H9 (cell line): ENCODE measurements around the gene DHPS. TPM values are rescaled to one million over a fixed set of nuclear protein-coding genes. Genes with fewer than 3 reads are reported as not detected.

Source experiments
- DNase-seq: peaks from one replicate; pipeline ENCODE4 v3.0.0-alpha.2; 2017
- H2AFZ ChIP-seq: one replicate; pipeline ENCODE4 v1.6.1; 2013; ENCODE audit warnings: mild to moderate bottlenecking, low read length, control low read depth, moderate library complexity
- H2AK5ac ChIP-seq: 2 replicates; pipeline ENCODE4 v1.6.1; 2013; ENCODE audit warnings: low read length, control low read depth, mixed read lengths; ENCODE audit not compliant: insufficient read length
- H2BK120ac ChIP-seq: one replicate; pipeline ENCODE4 v1.6.1; 2013; ENCODE audit warnings: low read depth, mild to moderate bottlenecking, low read length, control low read depth, inconsistent platforms; ENCODE audit not compliant: poor library complexity, severe bottlenecking
- H2BK12ac ChIP-seq: 2 replicates; pipeline ENCODE4 v1.6.1; 2013; ENCODE audit warnings: low read length, control low read depth, mixed read lengths, low read depth; ENCODE audit not compliant: insufficient read length
- H2BK15ac ChIP-seq: 2 replicates; pipeline ENCODE4 v1.6.1; 2013; ENCODE audit warnings: low read depth, low read length, control low read depth
- H2BK20ac ChIP-seq: one replicate; pipeline ENCODE4 v1.6.1; 2013; ENCODE audit warnings: low read depth, mild to moderate bottlenecking, low read length, control low read depth, inconsistent platforms; ENCODE audit not compliant: poor library complexity, severe bottlenecking
- H2BK5ac ChIP-seq: 2 replicates; pipeline ENCODE4 v1.6.1; 2013; ENCODE audit warnings: low read length, control low read depth, mixed read lengths; ENCODE audit not compliant: insufficient read length
- H3K14ac ChIP-seq: 2 replicates; pipeline ENCODE4 v1.6.1; 2013; ENCODE audit warnings: low read length, control low read depth; ENCODE audit not compliant: insufficient read depth
- H3K18ac ChIP-seq: 2 replicates; pipeline ENCODE4 v1.6.1; 2013; ENCODE audit warnings: low read depth, mild to moderate bottlenecking, mixed read lengths, low read length, control low read depth; ENCODE audit not compliant: insufficient read length
- H3K23ac ChIP-seq: 2 replicates; pipeline ENCODE4 v1.6.1; 2013; ENCODE audit warnings: low read length, control low read depth, mixed read lengths, low read depth; ENCODE audit not compliant: insufficient read length
- H3K23me2 ChIP-seq: 2 replicates; pipeline ENCODE4 v1.6.1; 2013; ENCODE audit warnings: low read depth, mild to moderate bottlenecking, mixed read lengths, low read length, control low read depth; ENCODE audit not compliant: insufficient read length, poor library complexity, severe bottlenecking
- H3K27ac ChIP-seq: 2 replicates; pipeline ENCODE4 v1.5.1; 2013; ENCODE audit warnings: low read length, control low read depth, mixed read lengths, low read depth; ENCODE audit not compliant: insufficient read length
- H3K27me3 ChIP-seq: 2 replicates; pipeline ENCODE4 v1.6.1; 2013; ENCODE audit warnings: low read length, control low read depth, inconsistent platforms; ENCODE audit not compliant: insufficient read depth
- H3K4ac ChIP-seq: 2 replicates; pipeline ENCODE4 v1.6.1; 2013; ENCODE audit warnings: low read depth, mild to moderate bottlenecking, control low read depth, inconsistent platforms, low read length, moderate library complexity
- H3K4me1 ChIP-seq: 2 replicates; pipeline ENCODE4 v1.6.1; 2013; ENCODE audit warnings: low read length, control low read depth, inconsistent platforms; ENCODE audit not compliant: insufficient read depth
- H3K4me2 ChIP-seq: 2 replicates; pipeline ENCODE4 v1.6.1; 2013; ENCODE audit warnings: low read length, control low read depth, mixed read lengths; ENCODE audit not compliant: insufficient read length, insufficient read depth
- H3K56ac ChIP-seq: 2 replicates; pipeline ENCODE4 v1.6.1; 2013; ENCODE audit warnings: low read depth, mild to moderate bottlenecking, mixed read lengths, low read length, control low read depth; ENCODE audit not compliant: insufficient read length
- H3K79me1 ChIP-seq: 2 replicates; pipeline ENCODE4 v1.6.1; 2013; ENCODE audit warnings: low read depth, mild to moderate bottlenecking, moderate library complexity, low read length, control low read depth, inconsistent platforms; ENCODE audit not compliant: insufficient read depth, poor library complexity, severe bottlenecking
- H3K79me2 ChIP-seq: 2 replicates; pipeline ENCODE4 v1.6.1; 2013; ENCODE audit warnings: low read length, control low read depth, inconsistent platforms; ENCODE audit not compliant: insufficient read depth
- H3K9ac ChIP-seq: 2 replicates; pipeline ENCODE4 v1.6.1; 2013; ENCODE audit warnings: low read length, control low read depth, mixed read lengths; ENCODE audit not compliant: insufficient read length; ENCODE audit errors: extremely low read depth
- H3K9me3 ChIP-seq: one replicate; pipeline ENCODE4 v1.6.1; 2013; ENCODE audit warnings: low read depth, low read length, inconsistent platforms; ENCODE audit not compliant: control insufficient read depth
- H3T11ph ChIP-seq: one replicate; pipeline ENCODE4 v1.6.1; 2013; ENCODE audit warnings: mild to moderate bottlenecking, low read length, control low read depth, inconsistent platforms
- H4K20me1 ChIP-seq: one replicate; pipeline ENCODE4 v1.6.1; 2013; ENCODE audit not compliant: control insufficient read depth, insufficient read length, insufficient read depth
- H4K5ac ChIP-seq: 2 replicates; pipeline ENCODE4 v1.6.1; 2013; ENCODE audit warnings: low read depth, mild to moderate bottlenecking, mixed read lengths, low read length, control low read depth; ENCODE audit not compliant: insufficient read length
- H4K8ac ChIP-seq: replicated peaks from 2 replicates; pipeline ENCODE4 v1.6.1; 2013; ENCODE audit warnings: low read length, control low read depth, mixed read lengths, low read depth; ENCODE audit not compliant: insufficient read length
- H4K91ac ChIP-seq: 2 replicates; pipeline ENCODE4 v1.6.1; 2013; ENCODE audit warnings: low read depth, mild to moderate bottlenecking, moderate library complexity, mixed read lengths, low read length, control low read depth; ENCODE audit not compliant: insufficient read length
- H3K27ac Mint-ChIP-seq, 3 experiments: 2 replicates in 2 of 3; 3 replicates in 1 of 3; pipeline ENCODE4 v1.8.0; 2020 to 2021; ENCODE audit warnings: mixed read lengths in 3 of 3, mild to moderate bottlenecking in 1 of 3, moderate library complexity in 1 of 3
- H3K27me3 Mint-ChIP-seq: 2 replicates; pipeline ENCODE4 v1.8.0; 2021; ENCODE audit warnings: low read depth, mild to moderate bottlenecking, moderate library complexity, mixed read lengths
- H3K36me3 Mint-ChIP-seq, 3 experiments: 2 replicates in 2 of 3; 3 replicates in 1 of 3; pipeline ENCODE4 v1.8.0; 2020 to 2021; ENCODE audit warnings: low read depth in 3 of 3, mixed read lengths in 3 of 3; ENCODE audit not compliant: insufficient read depth in 1 of 3
- H3K4me1 Mint-ChIP-seq, 2 experiments: 2 replicates each; pipeline ENCODE4 v1.8.0; 2020; ENCODE audit warnings: mixed read lengths in 2 of 2
- H3K4me3 Mint-ChIP-seq, 2 experiments: 2 replicates in 1 of 2; 3 replicates in 1 of 2; pipeline ENCODE4 v1.8.0; 2020 to 2021; ENCODE audit warnings: mild to moderate bottlenecking in 2 of 2, mixed read lengths in 2 of 2, moderate library complexity in 1 of 2
- H3K9me3 Mint-ChIP-seq, 2 experiments: 2 replicates in 1 of 2; 3 replicates in 1 of 2; pipeline ENCODE4 v1.8.0; 2020; ENCODE audit warnings: mild to moderate bottlenecking in 2 of 2, mixed read lengths in 2 of 2, moderate library complexity in 1 of 2
- WGBS: extraction: QIAGEN DNeasy Blood & Tissue Kit; methylation state at CpG from one replicate; pipeline ENCODE4 v1.1.7; 2013; ENCODE audit warnings: missing lambda C conversion rate, low lambda C conversion rate, mixed read lengths; ENCODE audit not compliant: insufficient read length; ENCODE audit errors: extremely low coverage; 5-methylcytosine and 5-hydroxymethylcytosine counted together
- long read RNA-seq: library from polyadenylated mRNA; unstranded; transcript quantifications from one replicate; pipeline ENCODE4 v2.0.0, GENCODE V29; 2020
- total RNA-seq: library from RNA; stranded (reverse); gene quantifications from 2 replicates; pipeline ENCODE4 v1.2.1, GENCODE V29; 2021
- TF ChIP-seq, protein P1 (sequence below): fragments of 200-600 bp; sonication (generic); conservative IDR thresholded peaks from 3 replicates; pipeline ENCODE4 v1.8.0; 2021; ENCODE audit warnings: antibody characterized with exemption, mild to moderate bottlenecking

DHPS gene
- 82.9 and 94.9 TPM in 2 replicates for total RNA-seq
- long read RNA-seq, transcript DHPS-201 (9 exons, 1,363 nt) = major isoform, 339 of 410 reads
- long read RNA-seq, transcript DHPS-202 (8 exons, 1,090 nt) = minor isoform, 9 of 410 reads
- long read RNA-seq, transcript DHPS-221 (8 exons, 1,176 nt) = minor isoform, 30 of 410 reads
- long read RNA-seq, transcript DHPS-207 (9 exons, 1,172 nt) = minor isoform, 7 of 410 reads
- long read RNA-seq, partial matches to known transcripts = 0 of 410 reads
- long read RNA-seq, other reads (novel, unspliced or antisense) = 24 of 410 reads

DNA sequence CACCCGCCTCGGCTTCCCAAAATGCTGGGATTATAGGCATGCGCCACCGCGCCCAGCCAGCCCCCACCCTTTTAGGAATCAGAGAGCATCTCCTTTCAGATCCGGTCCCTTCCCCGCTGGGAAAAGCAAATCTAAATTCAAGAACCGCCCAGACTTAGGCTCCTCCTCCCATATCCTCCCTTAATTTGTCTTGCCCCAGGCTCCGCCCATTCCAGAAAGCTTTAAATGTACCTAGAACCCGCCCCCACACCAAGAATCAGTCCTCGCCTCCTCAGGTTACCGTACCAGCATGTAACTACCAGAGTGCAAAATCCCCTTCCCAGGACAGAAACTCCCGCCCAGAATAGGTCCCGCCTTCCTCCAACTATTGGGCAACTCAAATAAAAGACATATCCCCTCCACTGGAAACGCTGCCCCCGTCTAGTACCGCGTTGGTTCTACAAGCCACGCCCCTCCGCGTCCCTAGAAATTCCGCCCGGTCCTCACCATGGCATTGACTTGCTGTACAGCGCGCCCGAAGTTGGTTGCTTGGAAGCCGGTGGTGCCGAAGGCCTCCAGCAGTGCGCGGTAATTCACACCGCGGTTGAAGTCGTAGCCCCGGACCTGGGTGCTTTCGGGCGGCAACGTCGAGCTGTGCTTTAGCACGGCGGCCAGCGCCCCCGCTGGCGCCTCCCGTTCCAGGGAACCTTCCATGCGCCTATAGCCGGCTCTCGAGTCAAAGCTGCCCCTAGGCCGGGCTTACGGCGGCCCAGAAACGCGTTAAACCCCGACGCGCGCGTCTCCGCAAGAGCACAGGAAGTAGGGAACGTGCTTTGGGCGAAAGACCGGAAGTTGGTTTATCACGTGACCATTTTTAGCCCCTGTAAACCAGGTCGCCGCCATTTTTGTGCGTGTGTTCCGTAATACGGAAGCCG lies at the start of gene DHPS:
DHPS (minus strand) TSS at position 807 of the 914 bp plus-strand sequence; CDS start at position 693, 114 bp downstream.
- peak within 1 kb of the TSS; percentile 93 to 97 for H3K4me3 Mint-ChIP-seq
- DNase-seq = peak; percentile 98
- TF ChIP-seq, protein P1, sequence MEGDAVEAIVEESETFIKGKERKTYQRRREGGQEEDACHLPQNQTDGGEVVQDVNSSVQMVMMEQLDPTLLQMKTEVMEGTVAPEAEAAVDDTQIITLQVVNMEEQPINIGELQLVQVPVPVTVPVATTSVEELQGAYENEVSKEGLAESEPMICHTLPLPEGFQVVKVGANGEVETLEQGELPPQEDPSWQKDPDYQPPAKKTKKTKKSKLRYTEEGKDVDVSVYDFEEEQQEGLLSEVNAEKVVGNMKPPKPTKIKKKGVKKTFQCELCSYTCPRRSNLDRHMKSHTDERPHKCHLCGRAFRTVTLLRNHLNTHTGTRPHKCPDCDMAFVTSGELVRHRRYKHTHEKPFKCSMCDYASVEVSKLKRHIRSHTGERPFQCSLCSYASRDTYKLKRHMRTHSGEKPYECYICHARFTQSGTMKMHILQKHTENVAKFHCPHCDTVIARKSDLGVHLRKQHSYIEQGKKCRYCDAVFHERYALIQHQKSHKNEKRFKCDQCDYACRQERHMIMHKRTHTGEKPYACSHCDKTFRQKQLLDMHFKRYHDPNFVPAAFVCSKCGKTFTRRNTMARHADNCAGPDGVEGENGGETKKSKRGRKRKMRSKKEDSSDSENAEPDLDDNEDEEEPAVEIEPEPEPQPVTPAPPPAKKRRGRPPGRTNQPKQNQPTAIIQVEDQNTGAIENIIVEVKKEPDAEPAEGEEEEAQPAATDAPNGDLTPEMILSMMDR = no peak
- Histone ChIP-seq H3K4me2 (peak within 1 kb of the TSS; percentile 50), H3K4me1 (no peaks in the 10 kb centered on the region), H4K5ac (peak within 1 kb of the TSS; percentile 69), H3K27me3 (no peaks in the 10 kb centered on the region), H2BK12ac (peak within 1 kb of the TSS; percentile 9), H3K9ac (peak within 1 kb of the TSS; percentile 83), H4K8ac (no peak within 1 kb of the TSS), H3K27ac (peak within 1 kb of the TSS; percentile 81), H4K91ac (no peak within 1 kb of the TSS), H3K23me2 (no peaks in the 10 kb centered on the region), H3T11ph (no peak within 1 kb of the TSS), H3K9me3 (no peaks in the 10 kb centered on the region), H3K23ac (no peak within 1 kb of the TSS), H3K18ac (peak within 1 kb of the TSS; percentile 89), H3K79me1 (no peaks in the 10 kb centered on the region), H3K4ac (no peak within 1 kb of the TSS; the same call in 1 of the 2 replicates), H2AFZ (no peak within 1 kb of the TSS), H2BK5ac (no peak within 1 kb of the TSS), H3K79me2 (no peaks in the 10 kb centered on the region), H3K14ac (peak within 1 kb of the TSS; percentile 96), H2BK15ac (no peak within 1 kb of the TSS), H3K56ac (no peak within 1 kb of the TSS), H2AK5ac (no peak within 1 kb of the TSS), H2BK20ac (no peak within 1 kb of the TSS), H2BK120ac (peak within 1 kb of the TSS; percentile 72), H4K20me1 (no peaks in the 10 kb centered on the region)
- H3K9me3 Mint-ChIP-seq = peaks cover 0 to 2% of the 10 kb centered on the region in 2 experiments; a peak in 1 of 5 replicates
- no CpG with 5 or more reads among the region's 68 CpGs for WGBS
- H3K4me1 Mint-ChIP-seq = peaks cover 2 to 14% of the 10 kb centered on the region in 2 experiments; a peak in 3 of 4 replicates
- H3K27ac Mint-ChIP-seq = peak within 1 kb of the TSS; percentile 96 to 99 (median 99)
- no peaks in the 10 kb centered on the region; the same call in 1 of the 2 replicates for H3K27me3 Mint-ChIP-seq
- H3K36me3 Mint-ChIP-seq = peaks cover 15 to 41% (median 30%) of the 10 kb centered on the region in 3 experiments
